ENCODE data around the gene MTMR6.

The MTMR6 gene

GRCh38 chr13:25217023-25217885 is 70.0 kb downstream of the MTMR6 start:
- DNase-seq (ENCODE audit: low read depth) = no peak

GRCh38 chr13:25215253-25215575 is 72.1 kb downstream of the MTMR6 start:
- DNase-seq (ENCODE audit: low read depth) = no peak

- no peak for DNase-seq (ENCODE audit: low read depth)
These were observed 72.6 kb downstream of the MTMR6 start for GRCh38 chr13:25214491-25215252.

- no peak for DNase-seq (ENCODE audit: low read depth)
These were observed 73.6 kb downstream of the MTMR6 start for GRCh38 chr13:25213715-25214114.

- DNase-seq (ENCODE audit: low read depth) = no peak
These were observed 76.3 kb downstream of the MTMR6 start for GRCh38 chr13:25210842-25211569.

- DNase-seq (ENCODE audit: low read depth) = no peak
These were observed 79.9 kb downstream of the MTMR6 start for GRCh38 chr13:25207291-25207810.

GRCh38 chr13:25204863-25205262 is 82.4 kb downstream of the MTMR6 start:
- no peak for DNase-seq (ENCODE audit: low read depth)

GRCh38 chr13:25203127-25203740 is 84.1 kb downstream of the MTMR6 start:
- no peak for DNase-seq (ENCODE audit: low read depth)

- no peak for DNase-seq (ENCODE audit: low read depth)
These were observed 86.5 kb downstream of the MTMR6 start for GRCh38 chr13:25200783-25201182.

- DNase-seq (ENCODE audit: low read depth) = no peak
These were observed 88.6 kb downstream of the MTMR6 start for GRCh38 chr13:25198647-25199046.

GRCh38 chr13:25196971-25197370 is 90.3 kb downstream of the MTMR6 start:
- DNase-seq (ENCODE audit: low read depth) = no peak

Data from activated T-helper 1 cell treated with Interleukin-2 at 50 U/mL for 16 hours (primary cell).